Muscle layer of duodenum (tissue), 2 donors: ENCODE measurements around the gene YPEL4.

Experiments used
- H3K27ac ChIP-seq: one replicate; pipeline ENCODE4 v1.7.0; 2013; ENCODE audit warnings: mild to moderate bottlenecking, low read length
- H3K27me3 ChIP-seq: one replicate; pipeline ENCODE4 v1.7.0; 2013; ENCODE audit warnings: low read depth, mild to moderate bottlenecking, control low read depth, low read length
- H3K36me3 ChIP-seq, 2 donors: one replicate each; pipeline ENCODE4 v1.7.0; 2013; ENCODE audit warnings: low read length in 2 of 2, control low read depth in 1 of 2, mild to moderate bottlenecking in 1 of 2; ENCODE audit not compliant: insufficient read depth in 2 of 2, control insufficient read depth in 1 of 2
- H3K4me1 ChIP-seq, 2 donors: one replicate each; pipeline ENCODE4 v1.7.0; 2013; ENCODE audit warnings: low read length in 2 of 2, mild to moderate bottlenecking in 2 of 2, control low read depth in 1 of 2, moderate library complexity in 1 of 2; ENCODE audit not compliant: insufficient read depth in 2 of 2, control insufficient read depth in 1 of 2
- H3K4me3 ChIP-seq, 2 donors: one replicate each; pipeline ENCODE4 v1.7.0; 2013; ENCODE audit warnings: low read length in 2 of 2, low read depth in 1 of 2, mild to moderate bottlenecking in 1 of 2
- H3K9me3 ChIP-seq, 2 donors: one replicate each; pipeline ENCODE4 v1.7.0; 2013; ENCODE audit warnings: low read length in 2 of 2, control low read depth in 1 of 2, mild to moderate bottlenecking in 1 of 2; ENCODE audit not compliant: control insufficient read depth in 1 of 2
- donor health status: healthy.

YPEL4 gene

GRCh38 chr11:57630171-57630570 is 19.5 kb downstream of the YPEL4 start:
- Histone ChIP-seq H3K9me3 (no peaks in the 10 kb centered on the region), H3K4me1 (no peaks in the 10 kb centered on the region), H3K4me3 (no peak overlapping the region), H3K27ac (no peak overlapping the region), H3K27me3 (no peaks in the 10 kb centered on the region), H3K36me3 (no peaks in the 10 kb centered on the region)

- Histone ChIP-seq H3K27me3 (no peaks in the 10 kb centered on the region), H3K27ac (no peak overlapping the region), H3K9me3 (no peaks in the 10 kb centered on the region), H3K4me3 (no peak overlapping the region), H3K4me1 (no peaks in the 10 kb centered on the region), H3K36me3 (no peaks in the 10 kb centered on the region)
Observed at GRCh38 chr11:57626895-57627294, 22.8 kb downstream of the YPEL4 start.

GRCh38 chr11:57624864-57625263 is 24.8 kb downstream of the YPEL4 start:
- Histone ChIP-seq H3K27ac (no peak overlapping the region), H3K4me1 (no peaks in the 10 kb centered on the region), H3K36me3 (no peaks in the 10 kb centered on the region), H3K9me3 (no peaks in the 10 kb centered on the region), H3K4me3 (no peak overlapping the region), H3K27me3 (no peaks in the 10 kb centered on the region)

GRCh38 chr11:57622263-57622662 is 27.4 kb downstream of the YPEL4 start:
- no peaks in the 10 kb centered on the region for H3K9me3 ChIP-seq
- no peak overlapping the region for H3K4me3 ChIP-seq
- no peaks in the 10 kb centered on the region for H3K4me1 ChIP-seq
- H3K27me3 ChIP-seq: no peaks in the 10 kb centered on the region
- no peaks in the 10 kb centered on the region for H3K36me3 ChIP-seq
- H3K27ac ChIP-seq: no peak overlapping the region

- no peak overlapping the region for H3K4me3 ChIP-seq
- no peaks in the 10 kb centered on the region for H3K9me3 ChIP-seq
- no peaks in the 10 kb centered on the region for H3K4me1 ChIP-seq
- no peaks in the 10 kb centered on the region for H3K36me3 ChIP-seq
- H3K27me3 ChIP-seq: no peaks in the 10 kb centered on the region
- H3K27ac ChIP-seq: no peak overlapping the region
Observed at GRCh38 chr11:57620467-57620866, 29.2 kb downstream of the YPEL4 start.

GRCh38 chr11:57619331-57619730 is 30.4 kb downstream of the YPEL4 start:
- no peaks in the 10 kb centered on the region for H3K9me3 ChIP-seq
- H3K4me3 ChIP-seq: no peak overlapping the region
- H3K27me3 ChIP-seq: no peaks in the 10 kb centered on the region
- H3K36me3 ChIP-seq: peaks cover 3 to 4% of the 10 kb centered on the region in 2 donors
- H3K27ac ChIP-seq: no peak overlapping the region
- H3K4me1 ChIP-seq: no peaks in the 10 kb centered on the region

- no peak overlapping the region for H3K27ac ChIP-seq
- no peaks in the 10 kb centered on the region for H3K4me1 ChIP-seq
- H3K36me3 ChIP-seq: peaks cover 12% of the 10 kb centered on the region in 2 donors
- no peaks in the 10 kb centered on the region for H3K27me3 ChIP-seq
- no peak overlapping the region for H3K4me3 ChIP-seq
- no peaks in the 10 kb centered on the region for H3K9me3 ChIP-seq
Observed at GRCh38 chr11:57618438-57618837, 31.3 kb downstream of the YPEL4 start.

- Histone ChIP-seq H3K27me3 (no peaks in the 10 kb centered on the region), H3K9me3 (no peaks in the 10 kb centered on the region), H3K36me3 (peaks cover 17 to 28% of the 10 kb centered on the region in 2 donors), H3K4me3 (no peak overlapping the region), H3K27ac (no peak overlapping the region), H3K4me1 (no peaks in the 10 kb centered on the region)
Observed at GRCh38 chr11:57616595-57616994, 33.1 kb downstream of the YPEL4 start.

- Histone ChIP-seq H3K27me3 (no peaks in the 10 kb centered on the region), H3K4me1 (no peaks in the 10 kb centered on the region), H3K27ac (no peak overlapping the region), H3K9me3 (no peaks in the 10 kb centered on the region), H3K4me3 (no peak overlapping the region), H3K36me3 (peaks cover 20 to 32% of the 10 kb centered on the region in 2 donors)
Observed at GRCh38 chr11:57615308-57615707, 34.4 kb downstream of the YPEL4 start.

GRCh38 chr11:57614234-57614772 is 35.4 kb downstream of the YPEL4 start:
- no peaks in the 10 kb centered on the region for H3K27me3 ChIP-seq
- H3K27ac ChIP-seq: no peak overlapping the region
- peaks cover 22 to 32% of the 10 kb centered on the region in 2 donors for H3K36me3 ChIP-seq
- no peak overlapping the region for H3K4me3 ChIP-seq
- no peaks in the 10 kb centered on the region for H3K4me1 ChIP-seq
- no peaks in the 10 kb centered on the region for H3K9me3 ChIP-seq

GRCh38 chr11:57610170-57610569 is 39.5 kb downstream of the YPEL4 start:
- no peaks in the 10 kb centered on the region for H3K9me3 ChIP-seq
- no peak overlapping the region for H3K4me3 ChIP-seq
- H3K27me3 ChIP-seq: no peaks in the 10 kb centered on the region
- H3K4me1 ChIP-seq: no peaks in the 10 kb centered on the region
- H3K27ac ChIP-seq: no peak overlapping the region
- peaks cover 43 to 55% of the 10 kb centered on the region in 2 donors for H3K36me3 ChIP-seq

- Histone ChIP-seq H3K4me1 (no peaks in the 10 kb centered on the region), H3K4me3 (no peak overlapping the region), H3K36me3 (peaks cover 21 to 29% of the 10 kb centered on the region in 2 donors), H3K9me3 (no peaks in the 10 kb centered on the region), H3K27me3 (no peaks in the 10 kb centered on the region), H3K27ac (no peak overlapping the region)
Observed at GRCh38 chr11:57605028-57605420, 44.7 kb downstream of the YPEL4 start.
